NCI-H2029 (cell line): Measurements from ENCODE around the gene CD33.
"Not testable (repeated sequence)": the region's sequence is repeated elsewhere in the genome, so short reads cannot be mapped to it uniquely, and the experiment has no call there.

ENCODE experiments used
- DNase-seq: peaks from one replicate; lab custom pipeline; 2025; lab: John Stamatoyannopoulos, UW

The CD33 gene

DNA sequence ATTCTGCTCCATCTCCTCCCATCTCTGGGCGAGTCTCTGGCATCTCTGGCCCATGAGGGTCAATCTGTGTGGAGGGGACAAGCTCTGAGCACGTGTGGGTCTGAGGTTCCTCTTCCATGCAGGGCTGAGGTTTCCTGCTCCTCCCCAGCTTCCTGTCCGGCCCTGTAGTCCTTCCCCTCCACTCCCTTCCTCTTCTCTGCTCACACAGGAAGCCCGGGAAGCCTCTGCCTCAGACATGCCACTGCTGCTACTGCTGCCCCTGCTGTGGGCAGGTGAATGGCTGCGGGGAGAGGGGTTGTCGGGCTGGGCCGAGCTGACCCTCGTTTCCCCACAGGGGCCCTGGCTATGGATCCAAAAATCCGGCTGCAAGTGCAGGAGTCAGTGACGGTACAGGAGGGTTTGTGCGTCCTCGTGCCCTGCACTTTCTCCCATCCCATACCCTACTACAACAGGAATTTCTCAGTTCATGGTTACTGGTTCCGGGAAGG lies 14.0 kb upstream of the CD33 start:
- not testable (repeated sequence) for DNase-seq

DNA sequence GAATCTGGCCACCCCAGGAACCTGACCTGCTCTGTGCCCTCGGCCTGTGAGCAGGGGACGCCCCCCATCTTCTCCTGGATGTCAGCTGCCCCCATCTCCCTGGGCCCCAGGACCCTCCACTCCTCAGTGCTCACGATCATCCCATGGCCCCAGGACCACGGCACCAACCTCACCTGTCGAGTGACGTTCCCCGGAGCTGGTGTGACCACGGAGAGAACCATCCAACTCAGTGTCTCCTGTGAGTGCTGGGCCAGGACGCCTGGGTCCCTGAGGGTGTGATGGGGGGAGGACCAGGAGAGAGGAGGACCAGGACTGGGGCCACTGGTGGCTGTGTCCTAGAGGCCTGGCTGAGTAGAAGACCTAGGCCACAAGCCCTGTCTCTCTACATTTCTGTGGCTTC lies 13.0 kb upstream of the CD33 start:
- no peak for DNase-seq

DNA sequence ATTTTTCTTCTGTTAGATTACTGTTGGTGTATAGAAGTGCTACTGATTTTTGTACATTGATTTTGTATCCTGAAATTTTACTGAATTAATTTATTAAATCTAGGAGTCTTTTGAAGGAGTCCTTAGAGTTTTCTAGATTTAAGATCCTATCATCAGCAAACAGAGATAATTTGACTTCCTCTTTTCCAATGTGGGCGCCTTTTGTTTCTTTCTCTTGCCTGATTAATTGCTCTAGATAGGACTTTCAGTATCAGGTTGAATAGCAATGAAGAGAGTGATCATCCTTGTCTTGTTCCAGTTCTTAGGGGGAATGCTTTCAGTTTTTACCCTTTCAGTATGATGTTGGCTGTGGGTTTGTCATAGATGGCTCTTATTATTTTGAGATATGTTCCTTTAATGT lies 5.6 kb upstream of the CD33 start:
- DNase-seq: no peak

DNA sequence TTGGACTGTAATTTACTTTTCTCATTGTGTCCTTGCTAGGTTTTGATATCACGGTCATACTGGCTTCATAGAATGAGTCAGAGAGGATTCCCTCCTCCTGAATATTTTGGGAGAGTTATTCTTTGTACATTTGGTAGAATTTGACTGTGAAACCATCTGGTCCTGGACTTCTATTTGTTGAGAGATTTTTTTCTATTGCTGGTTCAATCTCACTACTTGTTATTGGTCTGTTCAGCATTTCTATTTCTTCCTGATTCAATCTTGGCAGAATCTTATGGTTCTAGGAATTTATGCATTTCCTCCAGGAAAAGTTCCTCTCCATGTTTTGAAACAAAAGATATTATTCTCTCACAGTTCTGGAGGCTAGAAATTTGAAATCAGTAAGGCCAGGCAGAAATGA lies 4.9 kb upstream of the CD33 start:
- no peak for DNase-seq

DNA sequence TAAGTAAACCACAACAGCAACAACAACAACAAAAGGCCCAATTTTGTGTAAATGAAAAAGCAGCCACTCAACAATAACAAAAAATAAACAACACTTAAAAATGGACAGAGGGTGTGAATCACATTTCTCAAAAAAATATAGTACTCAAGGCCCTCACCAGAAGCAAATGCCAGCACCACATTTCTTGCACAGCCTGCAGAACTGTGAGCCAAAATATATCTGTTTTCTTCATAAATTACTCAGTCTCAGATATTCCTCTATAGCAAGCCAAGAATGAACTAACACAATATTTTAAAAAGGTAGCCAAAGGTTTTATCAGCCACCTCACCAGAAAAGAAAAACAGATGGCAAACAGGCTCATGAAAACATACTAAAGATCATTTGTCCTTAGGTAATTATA lies 3.9 kb upstream of the CD33 start:
- no peak for DNase-seq

DNA sequence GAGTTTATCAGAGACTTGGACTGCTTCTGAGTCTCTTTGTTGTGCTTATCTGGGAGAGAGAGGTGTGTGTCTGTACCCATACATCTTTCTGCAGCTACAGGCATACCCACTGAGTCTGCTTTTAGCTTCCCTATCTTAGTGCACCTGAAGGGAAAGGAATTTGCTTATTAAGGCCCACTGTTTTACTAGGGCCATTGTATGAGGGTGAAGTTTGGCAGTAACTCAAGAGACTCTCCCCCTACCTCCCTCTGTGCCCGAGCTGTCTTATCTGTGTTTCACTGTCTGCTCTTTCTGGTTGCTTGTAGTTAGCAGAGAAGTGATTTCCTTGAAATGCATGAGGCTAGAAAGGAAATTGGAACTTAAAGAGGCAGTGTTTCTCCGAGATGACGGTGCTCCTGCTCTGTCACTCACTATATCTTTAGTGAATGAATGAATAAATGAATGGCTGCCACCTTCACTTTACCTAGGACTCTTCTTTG lies 678 bp upstream of the CD33 start:
- no peak for DNase-seq

DNA sequence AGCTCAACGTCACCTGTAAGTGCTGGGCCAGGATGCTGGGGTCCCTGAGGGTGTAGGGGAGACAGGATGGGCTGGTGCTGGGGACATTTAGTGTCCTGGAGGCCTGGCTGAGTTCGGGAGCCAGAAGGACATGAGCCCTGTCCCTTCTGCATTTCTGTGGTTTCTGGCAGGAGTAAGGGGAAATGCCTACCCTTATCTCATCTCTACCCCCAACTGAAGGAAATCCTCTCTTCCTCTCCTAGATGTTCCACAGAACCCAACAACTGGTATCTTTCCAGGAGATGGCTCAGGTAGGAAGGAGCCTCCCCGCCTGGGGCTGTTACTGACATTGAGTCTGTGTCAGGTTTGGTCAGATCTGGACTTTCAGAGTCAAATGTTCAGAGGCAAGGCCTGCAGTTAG lies 1.2 kb downstream of the CD33 start:
- no peak for DNase-seq

DNA sequence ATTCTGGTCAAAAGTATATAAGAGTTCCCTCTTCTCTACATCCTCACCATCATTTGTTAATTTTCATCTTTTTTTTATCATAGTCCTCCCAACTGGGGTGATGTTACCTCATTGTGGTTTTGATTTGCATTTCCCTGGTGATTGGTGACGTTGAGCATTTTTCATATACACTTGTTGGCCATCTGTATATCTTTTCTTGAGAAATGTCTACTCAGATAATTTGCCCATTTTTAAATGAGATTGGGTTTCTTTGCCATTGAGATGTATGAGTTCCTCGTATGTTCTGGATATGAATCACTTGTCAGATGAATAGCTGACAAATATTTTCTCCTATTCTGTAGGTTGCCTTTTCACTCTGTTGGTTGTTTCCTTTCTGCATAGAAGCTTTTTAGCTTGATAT lies 2.4 kb downstream of the CD33 start:
- no peak for DNase-seq

DNA sequence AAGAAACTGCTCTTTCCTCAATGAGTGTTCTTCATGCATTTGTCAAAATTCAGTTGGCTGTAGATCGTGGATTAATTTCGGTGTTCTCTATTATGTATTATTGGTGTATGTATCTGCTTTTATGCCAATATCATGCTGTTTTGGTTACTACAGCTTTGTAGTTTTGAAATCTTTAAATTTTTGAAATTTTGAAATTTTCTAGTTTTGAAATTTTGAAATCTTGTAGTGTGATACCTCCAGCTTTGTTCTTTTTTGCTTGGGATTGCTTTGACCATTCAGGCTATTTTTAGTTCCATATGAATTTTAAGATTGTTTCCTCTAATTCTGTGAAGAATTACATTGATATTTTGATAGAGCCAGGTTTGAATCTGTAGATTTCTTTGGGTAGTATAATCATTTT lies 3.1 kb downstream of the CD33 start:
- no peak for DNase-seq

DNA sequence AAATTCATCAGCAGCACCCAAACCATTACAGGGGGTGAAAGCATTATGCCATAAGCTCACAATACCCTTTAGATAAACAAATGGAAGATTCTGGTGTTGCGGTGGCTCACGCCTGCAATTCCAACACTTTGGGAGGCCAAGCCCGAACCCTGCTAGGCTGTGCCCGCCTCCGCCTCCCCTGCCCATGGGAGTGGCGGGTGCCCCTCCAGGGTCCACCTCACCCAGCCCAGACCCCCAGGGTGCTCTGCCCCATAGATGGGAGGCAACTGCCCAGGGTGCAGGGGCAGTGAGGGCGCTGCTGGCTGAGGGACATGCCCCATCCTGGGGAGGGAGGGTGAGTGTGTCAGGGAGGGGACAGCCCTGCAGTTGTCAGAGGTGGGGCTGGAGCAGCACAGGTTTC lies 16.0 kb downstream of the CD33 start:
- DNase-seq: no peak

DNA sequence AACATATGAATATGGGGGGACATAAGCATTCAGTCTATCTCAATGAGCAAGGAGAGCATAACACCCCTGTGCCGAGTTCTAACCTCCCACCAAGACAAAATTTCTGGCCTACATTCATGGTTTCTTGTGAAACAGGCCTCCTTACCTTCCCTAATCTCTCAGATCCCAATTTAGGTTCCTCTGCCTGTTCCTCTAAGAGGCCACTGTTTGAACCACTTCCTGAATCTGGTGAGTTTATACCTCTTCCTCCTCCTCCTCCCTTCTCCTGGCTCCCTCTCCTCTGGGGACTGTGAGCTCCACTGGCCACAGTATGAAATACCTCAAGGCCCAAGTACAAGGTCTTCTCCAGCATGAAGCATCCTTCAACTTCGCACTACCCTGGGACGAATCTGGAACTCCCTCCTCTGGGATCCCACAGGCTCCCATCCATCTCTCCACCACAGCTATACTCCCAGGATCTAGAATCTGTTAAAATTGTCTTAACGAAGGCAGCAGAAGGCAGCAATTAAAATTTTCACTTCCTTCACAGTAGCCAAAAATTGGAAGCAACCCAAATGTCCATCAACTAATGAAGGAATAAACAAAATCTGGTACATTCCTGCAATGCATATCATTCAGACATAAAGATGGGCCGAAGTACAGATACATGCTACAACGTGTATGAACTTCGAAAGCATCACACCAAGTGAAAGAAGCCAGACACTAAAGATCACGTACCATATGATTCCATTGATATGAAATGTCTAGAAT lies 18.2 kb downstream of the CD33 start:
- no peak for DNase-seq

DNA sequence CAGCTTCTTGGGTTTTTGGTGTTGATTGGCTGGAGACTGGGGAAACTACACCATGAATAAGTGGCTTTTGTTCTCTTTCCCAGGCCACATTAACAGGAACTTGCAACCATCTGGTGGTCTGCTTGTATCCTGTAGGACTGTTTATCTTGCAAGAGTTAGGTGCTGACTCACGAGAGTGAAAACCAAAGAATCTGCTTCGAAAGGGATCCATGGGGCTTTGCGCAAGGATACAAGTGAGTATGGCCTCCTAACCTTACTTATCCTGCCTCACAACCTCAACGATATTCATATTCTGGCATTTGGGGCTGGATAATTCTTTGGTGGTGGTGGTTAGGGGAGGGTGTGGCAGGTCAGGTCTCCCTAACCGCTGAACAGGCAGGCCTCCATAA lies 21.3 kb downstream of the CD33 start:
- no peak for DNase-seq

DNA sequence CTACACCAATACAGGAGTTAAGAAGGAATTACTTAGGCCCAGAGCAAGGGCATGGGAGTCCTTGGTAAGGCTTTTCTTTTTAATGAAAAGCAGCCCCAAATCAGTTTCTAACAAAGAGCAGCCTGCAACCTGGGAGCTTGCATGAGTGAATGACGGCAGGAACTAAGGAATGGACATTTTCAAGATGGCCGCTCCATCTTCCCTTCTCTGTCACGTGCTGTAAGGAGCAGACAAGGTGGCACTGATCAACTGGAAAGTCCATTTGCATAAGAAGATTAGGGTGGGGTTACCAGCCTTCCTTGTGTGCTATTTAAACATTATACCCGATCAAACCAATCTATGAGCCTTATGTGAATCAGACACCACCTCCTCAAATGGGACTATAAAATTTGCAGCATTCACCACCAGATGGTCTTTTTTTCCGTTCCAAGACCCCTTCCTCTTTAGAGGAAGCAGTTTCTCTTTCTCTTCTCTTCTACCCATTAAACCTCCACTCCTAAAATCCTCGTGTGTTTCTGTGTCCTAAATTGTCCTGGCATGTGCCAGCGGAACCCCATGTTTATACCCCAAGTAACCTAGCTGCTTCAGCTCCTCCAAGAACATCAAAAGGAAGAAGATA lies 23.2 kb downstream of the CD33 start:
- DNase-seq: no peak

DNA sequence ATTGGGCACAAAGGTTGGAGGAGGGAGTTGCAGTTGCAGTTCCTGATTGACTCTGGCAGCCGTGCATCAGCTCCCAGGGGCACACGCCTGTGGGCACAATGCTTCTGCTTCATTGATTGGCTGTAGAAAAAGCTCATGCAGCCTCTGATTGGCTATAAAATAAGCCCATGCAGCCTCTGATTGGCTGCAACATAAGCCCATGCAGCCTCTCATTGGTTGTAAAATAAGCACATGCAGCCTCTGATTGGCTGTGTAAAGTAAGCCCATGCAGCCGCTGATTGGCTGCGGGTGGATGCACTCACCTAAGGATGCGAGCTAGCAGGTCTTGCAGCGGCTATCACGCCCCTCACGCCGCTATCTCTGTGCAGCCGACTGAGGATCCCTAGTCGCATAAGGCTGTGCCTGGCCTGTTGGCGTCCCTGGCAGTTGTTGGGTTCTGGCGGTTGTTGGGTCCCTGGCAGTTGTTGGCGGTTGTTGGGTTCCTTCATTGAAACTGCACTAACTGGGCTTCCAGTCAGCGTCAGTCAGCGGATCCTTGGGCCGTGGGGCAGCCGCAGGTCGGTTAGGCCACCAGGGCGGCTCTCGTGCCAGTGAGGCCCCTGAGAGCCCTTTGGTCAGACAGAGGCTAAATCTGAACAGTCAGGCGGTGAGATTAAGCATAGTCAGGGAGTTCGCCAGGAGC lies 26.0 kb downstream of the CD33 start, which contains the start of gene SIGLECL1:
SIGLECL1 (plus strand) TSS at position 295 of the 682 bp plus-strand sequence. CDS start 12,993 bp downstream, outside the sequence.
- DNase-seq: no peak

DNA sequence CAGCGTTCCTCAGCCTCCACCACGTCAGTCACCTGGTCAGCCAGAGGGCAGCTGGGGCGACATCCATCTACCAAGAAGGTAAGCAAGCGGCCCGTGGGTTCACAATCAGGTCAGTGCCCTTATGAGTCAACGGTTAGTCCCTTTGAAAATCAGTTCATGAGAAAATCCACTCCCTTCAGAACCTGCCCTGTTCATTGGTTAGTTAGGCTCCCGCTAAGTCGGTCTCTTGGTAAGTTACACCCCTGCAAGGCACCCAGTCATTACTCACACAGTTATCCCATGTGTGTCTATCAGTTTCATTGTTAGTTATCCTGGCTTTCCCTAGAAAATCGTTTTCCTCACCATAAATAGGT lies 26.6 kb downstream of the CD33 start:
- DNase-seq: no peak

DNA sequence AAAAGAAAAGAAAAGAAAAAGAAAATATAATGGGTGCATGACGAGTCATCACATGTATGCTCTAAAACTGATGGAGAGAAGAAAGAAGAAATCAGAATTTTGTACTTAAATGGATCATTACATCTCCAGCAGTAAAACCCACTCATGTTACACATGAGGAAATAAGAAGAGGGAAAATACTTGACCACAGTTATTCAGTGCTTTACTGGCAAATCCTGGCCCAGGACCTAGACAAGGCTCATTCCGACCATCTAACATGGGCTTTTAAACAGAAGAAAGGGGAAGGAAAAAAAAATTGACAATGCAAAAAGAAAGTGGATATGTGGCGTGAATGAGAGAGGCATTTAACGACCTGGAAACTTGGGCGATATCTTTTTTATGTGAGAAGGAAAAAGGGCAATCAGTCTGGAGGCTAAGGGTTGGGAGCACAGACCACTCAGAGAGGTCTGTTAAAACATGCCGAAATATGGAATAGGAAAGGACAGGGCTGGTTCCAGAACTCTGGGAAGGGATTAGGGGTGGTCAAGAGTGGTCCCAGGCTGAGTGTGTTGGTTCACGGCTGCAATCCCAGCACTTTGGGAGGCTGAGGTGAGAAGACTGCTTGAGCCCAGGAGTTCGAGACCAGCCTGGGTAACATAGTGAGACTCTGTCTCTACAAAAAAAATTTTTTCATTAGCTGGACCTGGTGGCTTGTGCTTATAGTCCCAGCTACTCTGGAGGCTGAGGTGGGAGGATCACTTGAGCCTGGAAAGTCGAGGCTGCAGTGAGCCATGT lies 27.6 kb downstream of the CD33 start:
- DNase-seq: no peak

DNA sequence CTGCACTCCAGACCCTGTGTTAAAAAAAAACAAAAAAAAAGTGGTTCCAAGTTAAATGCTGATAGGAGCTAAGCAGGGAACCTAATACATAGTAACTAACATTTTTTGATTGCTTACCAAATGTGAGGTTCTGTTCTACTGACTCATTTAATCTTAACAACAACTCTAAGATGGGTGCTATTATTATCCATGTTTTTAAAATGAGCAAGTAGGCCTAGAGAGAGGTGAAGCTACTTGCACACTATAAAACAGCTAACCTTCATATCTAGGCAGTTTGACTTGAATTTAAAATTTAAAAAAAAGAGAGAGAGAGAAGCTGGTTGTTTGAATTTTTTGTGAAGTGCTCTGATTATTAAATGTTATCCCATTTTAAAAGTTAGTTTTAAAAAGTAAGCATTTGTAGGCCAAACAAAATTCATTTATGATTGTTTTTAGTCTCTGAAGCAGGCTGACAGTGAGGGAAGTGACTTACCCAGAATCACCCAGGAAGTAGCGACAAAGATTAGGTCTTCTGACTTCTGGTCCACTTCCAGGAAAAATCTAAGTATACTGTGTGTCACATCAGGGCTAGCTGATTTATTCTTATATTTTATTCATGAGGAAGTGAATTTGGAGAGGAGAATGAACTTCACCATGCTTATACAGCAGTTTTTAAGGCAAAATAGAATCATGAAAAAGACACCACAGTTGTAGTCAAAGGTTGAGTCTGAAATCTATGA lies 28.4 kb downstream of the CD33 start:
- no peak for DNase-seq

DNA sequence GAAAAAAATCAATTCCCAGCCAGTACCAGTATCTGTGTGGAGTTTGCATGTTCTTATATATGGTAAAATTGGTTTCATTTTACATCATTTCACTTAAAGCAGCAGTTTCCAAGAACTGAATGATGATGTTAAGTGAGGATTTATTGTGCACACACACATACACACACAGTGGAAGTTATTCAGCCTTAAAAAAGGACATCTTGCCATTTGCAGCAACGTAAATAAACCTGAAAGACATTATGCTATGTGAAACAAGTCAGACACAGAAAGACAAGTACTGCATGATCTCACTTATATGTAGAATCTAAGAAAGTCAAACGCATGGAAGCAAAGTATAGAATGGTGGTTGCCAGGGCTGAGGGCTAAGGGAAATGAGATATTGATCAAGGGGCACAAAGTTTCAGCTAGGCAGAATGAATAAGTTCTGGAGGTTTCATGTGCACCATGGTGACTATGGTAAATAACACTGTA lies 31.3 kb downstream of the CD33 start:
- DNase-seq: no peak

DNA sequence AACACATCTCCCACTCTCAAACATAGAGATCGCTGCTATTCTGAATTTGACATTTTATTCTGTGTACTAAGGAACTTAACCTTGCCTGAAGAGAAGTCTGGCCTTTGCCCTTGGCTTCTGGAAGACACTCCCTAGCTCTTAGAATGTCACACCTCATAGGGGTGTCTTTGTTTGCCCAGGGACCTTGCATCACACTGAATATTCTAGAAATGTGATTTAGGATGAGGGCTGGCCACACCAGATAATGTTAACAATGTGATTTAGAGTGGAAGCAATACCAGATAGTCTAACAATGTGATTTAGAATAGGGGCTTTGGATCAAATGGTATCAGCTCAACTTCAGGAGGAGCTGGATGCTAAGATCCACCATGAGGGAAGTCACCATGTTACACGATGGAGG lies 32.6 kb downstream of the CD33 start:
- no peak for DNase-seq

DNA sequence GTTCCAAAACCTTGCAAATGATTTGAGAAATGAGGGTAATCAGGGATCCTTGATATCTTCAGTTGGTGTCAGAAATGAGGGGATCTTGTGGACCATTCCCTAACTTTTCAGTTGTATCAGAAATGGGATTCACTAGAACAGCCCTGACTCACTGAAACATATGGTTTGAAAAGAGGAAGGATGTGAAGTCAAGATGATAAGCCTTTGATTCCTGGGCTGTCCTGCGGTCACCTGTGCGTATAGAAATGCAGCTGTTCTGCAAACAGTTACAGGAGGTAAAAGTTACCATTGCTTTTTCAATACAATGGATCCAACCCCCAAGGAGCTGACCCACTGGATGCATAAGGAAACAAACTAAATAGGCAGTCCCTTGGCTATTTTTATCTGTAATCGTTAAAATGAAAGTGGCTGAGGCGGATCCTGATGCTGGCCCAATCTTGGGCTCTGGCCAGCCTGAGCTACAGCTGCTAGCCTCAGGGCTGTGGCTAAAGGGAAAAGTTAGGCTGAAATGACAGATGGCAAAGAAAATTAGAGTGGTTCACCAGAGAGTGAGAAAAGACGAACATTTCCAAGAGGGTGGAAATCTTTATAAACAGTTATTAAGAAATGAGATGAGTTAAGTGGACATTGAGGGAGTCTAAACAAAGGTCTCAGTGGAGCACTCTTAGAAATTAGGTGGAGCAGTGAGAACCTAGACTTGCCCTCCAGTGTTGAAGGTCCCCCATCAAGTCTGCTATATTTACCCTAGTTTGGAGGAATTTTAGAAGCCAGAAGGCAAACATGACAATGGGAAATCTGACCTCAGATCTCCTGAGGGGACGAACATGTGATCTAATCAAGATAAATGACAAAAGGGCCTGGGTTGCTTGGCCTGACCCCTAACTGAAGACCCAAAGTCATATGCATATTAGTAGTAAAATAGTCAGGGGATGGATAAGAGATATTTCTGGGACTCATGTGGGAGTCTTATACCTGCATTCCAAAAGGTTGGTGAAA lies 33.6 kb downstream of the CD33 start:
- DNase-seq: no peak
